ENCODE data around the gene EBLN1. TPM values are rescaled to one million over a fixed set of nuclear protein-coding genes. Genes with fewer than 3 reads are reported as not detected.

Gene EBLN1
- polyA plus RNA-seq (ENCODE audit: insufficient read length) = not detected

GRCh38 chr10:22217842-22218241 lies at the start of gene EBLN1:
TSS of gene EBLN1 (minus strand) at chr10:22218015. CDS start at chr10:22209983, 8,032 bp downstream.
- DNase-seq = no peak

DNA sequence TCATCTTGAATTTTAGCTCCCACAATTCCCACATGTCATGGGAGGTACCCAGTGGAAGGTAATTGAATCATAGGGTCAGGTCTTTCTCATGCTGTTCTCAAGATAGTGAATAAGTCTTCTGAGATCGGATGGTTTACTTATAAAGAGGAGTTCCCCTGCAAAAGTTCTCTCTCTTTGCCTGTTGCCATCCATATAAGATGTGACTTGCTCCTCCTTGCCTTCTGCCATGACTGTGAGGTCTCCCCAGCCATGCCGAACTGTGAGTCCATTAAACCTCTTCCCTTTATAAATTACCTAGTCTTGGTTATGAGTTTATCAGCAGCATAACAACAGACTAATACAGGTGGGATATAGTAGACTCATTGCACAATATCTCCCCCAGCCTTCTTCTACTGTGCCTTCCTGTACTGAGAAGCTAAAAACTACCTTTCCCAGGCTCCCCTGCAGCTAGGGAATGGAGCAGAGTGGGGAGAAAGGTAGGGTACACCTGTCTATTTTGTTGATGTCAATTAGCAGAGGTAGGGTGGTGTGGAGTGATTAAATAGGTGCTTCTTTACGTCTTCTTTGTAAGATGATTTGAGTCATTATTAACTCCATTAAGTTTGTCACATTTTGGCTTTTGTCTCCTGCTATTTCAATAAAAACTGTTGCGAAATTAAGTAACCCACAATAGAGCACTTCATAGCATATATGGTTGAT lies 48.2 kb upstream of the EBLN1 start:
- no peak for DNase-seq

- DNase-seq = no peak
Observed at GRCh38 chr10:22263106-22263505, 45.3 kb upstream of the EBLN1 start.

DNA sequence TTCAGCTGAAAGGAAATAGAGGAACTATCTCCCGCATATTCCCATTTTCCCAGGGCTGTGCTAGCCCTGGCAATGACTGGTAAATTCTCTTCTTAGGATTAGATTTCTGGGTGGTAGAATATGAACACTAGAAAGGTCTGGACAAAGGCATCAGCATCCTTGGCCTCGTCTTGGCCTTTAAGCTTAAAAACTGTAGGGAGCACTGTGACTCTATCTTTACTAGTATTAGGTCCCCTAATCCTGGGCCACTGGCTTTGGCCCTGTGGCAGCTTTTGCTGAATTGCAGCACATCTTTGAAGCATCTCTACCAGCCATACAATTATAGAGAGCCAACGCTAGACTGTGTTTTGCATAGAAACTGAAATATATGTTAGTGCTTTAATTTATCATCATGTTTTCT lies 41.5 kb upstream of the EBLN1 start:
- DNase-seq = no peak

DNA sequence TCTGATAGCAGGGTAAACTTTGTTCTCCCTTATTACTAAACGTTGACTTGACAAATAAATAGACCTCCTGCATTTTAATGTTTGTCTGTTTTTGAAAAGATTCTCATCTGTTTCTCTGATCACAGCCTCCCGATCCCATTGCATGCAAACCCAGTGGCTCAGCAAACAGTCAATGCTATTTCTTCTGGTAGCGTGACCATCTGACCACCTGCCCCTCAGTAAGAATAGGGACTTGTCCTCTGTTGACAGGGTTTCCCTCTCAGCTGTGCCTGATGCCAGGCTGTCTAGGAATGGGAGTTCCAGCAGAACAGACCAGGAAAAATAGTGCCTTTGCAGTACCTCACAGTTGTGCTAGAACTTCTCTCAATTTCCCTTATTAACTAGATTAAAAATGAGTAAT lies 40.7 kb upstream of the EBLN1 start:
- DNase-seq = no peak

GRCh38 chr10:22253580-22253882 lies 35.7 kb upstream of the EBLN1 start:
- peak; percentile 41 for DNase-seq

- peak; percentile 58 for DNase-seq
Observed at GRCh38 chr10:22252801-22253579, 35.2 kb upstream of the EBLN1 start.

DNA sequence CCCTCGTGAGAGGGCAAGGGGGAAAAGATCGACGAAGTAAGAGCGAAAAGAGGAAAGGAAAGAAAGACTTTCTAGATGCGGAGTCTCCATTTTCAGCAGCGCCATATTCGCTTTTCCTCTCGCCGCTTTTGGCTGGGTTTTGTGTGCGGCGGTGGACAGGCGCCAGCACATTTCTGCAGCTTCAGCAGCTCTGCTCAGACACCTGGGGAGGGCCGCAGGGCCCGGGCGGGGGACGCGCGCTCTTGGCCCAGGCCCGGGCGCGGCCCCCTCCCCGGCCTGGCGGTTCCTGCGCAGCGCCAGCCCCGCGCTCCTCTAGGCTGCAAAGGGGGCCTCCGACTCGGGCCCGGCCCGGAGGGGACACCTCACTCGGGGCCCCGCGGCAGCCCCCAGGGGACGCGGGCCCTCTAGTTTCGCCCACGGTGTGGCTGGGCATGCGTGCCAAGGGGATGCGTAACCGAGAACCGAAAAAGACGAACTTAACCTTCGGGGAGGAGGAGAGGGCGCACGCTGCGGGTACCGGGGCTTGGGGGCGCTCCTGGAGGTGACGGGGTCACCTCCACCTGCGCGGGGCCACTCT lies 34.5 kb upstream of the EBLN1 start:
- DNase-seq = peak; percentile 82

DNA sequence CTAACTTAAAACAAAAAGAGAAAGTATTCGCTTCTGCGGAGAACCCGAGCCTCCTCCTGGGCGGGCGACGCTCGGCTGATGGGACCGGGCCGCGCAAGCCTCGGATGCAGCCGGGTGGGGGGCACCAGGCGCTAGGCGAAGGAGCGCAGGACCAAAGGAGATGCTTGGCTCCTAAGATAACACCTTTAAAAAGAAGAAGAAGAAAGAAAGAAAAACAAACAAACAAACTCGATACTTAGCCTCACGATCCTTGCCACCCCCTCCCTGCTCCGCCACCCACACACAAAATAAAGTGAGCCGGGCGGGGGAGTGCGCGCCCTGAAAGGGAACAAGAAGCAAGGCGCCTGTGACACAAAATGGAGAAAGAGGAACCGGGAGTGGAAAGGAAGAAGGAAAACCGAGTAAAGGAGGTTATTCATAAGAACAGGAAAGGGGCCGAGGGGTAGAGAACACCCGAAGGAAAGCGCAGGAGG lies 34.0 kb upstream of the EBLN1 start:
- DNase-seq = peak; percentile 76

- peak; percentile 35 for DNase-seq
Observed at GRCh38 chr10:22250897-22251660, 33.3 kb upstream of the EBLN1 start.

DNA sequence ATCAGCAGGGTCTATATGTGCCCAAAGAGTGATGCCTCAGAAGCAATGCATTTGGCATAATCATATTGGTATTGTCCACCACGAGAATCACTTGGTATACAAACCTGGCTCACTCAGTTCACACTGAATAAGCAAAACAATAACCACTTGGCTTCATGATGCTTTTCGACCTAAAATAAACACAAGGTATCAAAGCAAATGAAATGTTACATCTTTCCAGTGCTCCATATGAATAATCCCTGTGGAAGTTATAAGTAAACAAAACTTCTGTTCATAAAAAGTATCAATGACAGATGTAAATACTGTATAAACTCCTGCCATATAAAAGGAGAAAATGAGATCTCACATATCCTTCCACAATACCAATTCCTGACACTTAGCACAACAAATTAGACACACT lies 29.8 kb upstream of the EBLN1 start:
- no peak for DNase-seq

DNA sequence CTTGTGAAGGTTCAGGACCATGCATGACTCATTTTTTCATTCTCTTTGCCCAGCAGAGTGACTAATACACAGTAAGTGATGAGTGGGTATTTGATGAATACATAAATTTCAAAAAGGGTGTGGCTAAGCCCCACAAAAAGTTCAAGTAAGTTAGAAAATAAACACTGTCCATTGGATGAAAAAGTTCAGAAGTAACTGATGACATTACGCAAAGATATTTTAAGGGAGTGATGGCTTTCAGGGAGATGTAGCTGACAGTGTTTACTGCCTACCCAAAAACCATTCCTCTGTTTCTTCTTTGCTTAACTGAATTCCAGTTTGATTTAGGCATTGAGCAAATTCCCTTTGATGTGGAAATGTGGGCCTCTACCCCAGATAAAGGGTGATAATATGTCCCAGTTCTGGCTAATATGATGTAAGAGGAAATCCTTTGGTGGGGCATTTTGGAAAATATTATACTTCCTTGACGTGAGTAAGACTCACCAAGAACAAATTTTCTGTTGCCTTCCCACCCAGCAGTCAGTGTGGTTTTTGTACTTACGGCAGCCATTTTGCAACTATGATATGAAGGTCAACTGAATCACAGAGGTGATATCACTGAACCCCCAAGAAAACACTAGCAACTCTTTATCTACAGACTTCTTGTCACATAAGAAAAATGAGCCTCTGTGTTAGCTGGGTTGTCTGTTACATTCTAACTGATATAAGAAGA lies 29.0 kb upstream of the EBLN1 start:
- DNase-seq = no peak

GRCh38 chr10:22245567-22245966 lies 27.8 kb upstream of the EBLN1 start:
- no peak for DNase-seq

DNA sequence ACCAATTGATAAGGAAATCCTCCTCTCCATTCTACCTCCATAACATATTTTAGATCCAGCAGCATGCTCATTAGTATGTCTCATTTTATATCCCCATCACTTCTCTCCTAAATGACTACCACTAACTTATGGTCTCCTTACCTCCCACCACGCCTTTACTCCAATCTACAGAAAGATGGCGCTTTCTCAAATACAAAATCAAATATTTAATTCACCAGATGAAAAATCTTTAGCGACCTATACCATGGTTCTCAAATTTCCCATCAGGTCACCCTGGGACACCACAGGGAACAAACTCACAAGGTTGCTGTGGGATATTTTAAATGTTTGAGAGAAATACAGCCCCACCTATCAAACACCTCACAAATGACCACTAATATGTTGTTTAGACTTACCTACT lies 27.0 kb upstream of the EBLN1 start:
- no peak for DNase-seq

GRCh38 chr10:22244001-22244400 lies 26.2 kb upstream of the EBLN1 start:
- DNase-seq = no peak

DNA sequence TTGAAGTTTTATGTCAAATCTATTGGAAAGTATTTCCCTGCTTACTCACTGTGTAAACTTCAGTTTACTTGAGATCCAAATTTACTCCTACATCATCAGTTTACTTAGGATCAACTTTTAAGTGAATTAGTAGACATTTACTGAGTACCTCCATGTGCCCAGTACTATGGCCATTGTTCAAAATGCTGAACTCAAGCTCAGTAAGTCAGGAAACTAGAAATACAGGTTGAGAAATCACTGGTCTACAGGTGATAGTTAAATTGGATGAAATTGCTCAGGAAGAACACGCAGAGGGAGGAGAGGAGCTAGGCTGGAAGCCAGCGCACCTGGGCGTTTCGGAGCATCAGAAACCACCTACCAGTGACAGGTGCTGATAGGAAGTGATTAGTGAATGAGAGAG lies 25.5 kb upstream of the EBLN1 start:
- no peak for DNase-seq

DNA sequence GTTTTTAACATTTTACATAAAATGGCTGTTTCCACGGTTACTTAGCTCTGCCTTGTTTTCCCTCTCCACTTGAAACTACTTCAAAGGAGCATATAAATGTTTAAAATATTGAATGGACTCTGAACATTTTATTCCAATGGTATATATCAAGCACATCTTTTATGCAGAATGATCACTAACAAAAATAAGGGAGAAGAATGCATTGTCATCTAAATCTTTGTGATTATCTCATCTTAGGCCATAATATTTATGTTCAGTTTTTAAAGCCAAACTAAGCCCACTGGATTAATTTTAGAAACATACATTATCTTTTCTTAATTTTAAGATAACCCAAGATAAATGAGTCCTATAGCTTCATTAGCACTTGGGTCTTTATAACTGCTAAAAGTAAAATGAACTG lies 13.4 kb upstream of the EBLN1 start:
- DNase-seq = no peak

DNA sequence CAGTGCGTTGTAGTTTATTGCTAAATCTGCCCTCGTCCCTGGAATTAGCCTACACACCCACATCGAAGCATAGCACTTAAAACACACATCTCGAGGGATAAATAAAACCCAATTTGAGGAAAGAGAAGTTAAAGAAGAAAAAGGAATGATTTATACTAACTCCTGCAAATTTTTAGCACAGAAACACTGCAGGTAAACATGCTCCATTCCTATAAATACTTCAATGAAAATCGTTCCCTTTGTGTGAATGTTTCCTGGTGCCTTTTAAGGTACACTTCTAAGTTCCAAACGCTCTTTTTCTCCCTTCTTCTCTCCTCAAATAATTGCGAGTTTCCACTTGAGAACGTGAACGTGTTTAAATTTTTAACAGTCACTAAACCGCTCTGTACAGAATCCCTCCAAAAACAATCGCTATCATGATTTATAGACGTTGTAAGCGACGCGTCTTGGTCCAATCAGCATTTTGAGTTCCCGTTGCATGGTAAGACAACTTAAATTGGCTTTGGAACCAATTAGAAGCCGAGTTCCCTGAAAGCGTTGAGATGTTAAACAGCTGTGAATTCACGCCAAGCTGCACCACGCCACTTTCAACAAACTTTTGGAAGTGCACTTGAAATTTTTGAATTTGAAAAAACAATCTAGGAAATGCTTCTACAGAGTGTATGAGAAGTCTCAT lies 12.5 kb upstream of the EBLN1 start:
- peak; percentile 53 for DNase-seq

DNA sequence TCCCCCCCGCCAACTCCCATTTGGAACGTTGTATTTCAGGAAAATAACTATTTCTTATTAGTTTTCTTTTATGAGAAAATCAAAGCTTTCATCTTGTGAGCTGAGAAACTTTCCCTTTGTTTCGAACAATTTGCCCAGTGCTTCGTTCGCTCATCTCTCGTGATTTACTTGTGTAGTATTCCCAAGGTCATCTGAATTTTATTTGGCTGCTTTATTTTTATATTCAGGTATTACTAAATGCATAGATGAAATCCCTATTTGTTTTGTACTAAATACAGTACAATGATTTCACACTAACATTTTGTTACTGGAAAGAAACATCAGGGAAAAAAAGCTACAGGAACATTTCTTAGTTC lies 12.0 kb upstream of the EBLN1 start:
- DNase-seq = no peak

DNA sequence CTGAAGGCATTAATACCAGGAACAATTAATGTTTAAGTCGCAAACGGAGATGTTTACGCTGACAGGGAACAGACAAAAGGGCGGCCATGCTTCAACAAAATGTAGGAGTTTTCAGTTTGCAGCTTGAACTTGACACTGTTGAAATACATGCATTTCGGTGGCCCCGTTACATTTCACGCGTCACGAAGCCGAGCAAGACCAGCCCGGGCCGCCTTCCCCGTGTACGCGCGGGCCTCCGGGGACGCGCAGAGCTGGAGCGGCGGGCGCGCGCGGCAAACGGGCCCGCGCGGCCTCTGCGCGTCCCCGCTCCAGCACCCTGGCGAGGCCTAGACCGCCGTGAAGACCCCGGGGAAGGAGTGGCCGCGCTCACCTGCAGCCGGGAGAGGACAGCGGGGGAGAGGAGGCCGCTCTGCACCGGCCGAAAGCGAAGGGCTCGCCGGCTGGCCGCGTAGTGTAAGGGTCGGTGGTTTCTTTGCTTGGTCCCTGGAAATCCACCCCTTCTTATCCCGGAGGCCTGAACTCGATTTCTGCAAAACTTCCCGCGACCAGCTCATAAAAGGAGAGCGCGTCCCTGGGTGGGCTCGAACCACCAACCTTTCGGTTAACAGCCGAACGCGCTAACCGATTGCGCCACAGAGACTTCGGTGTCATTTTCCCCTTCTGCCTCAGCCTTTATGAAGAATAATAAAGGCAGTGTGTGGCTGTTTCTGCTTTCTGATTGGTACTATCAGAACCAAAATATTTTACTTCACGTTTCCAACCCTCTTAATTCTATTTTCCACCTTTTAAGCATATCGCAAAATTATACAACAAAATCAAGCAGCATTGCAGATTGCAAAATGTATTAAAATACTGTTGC lies 11.4 kb upstream of the EBLN1 start:
- peak; percentile 95 for DNase-seq
